Heart left ventricle (tissue), 13 donors: ENCODE results near the gene NSMCE1.

Experiments
- CTCF ChIP-seq, 12 donors: fragments of 200-600 bp; sonication (generic) in 4 of 12; IDR thresholded peaks; one replicate each; pipeline versions ENCODE4 v1.5.0 to v1.8.0; 2018 to 2022; ENCODE audit warnings: antibody characterized with exemption in 12 of 12, mild to moderate bottlenecking in 5 of 12
- POLR2A ChIP-seq, 2 donors: fragments of 450-650 bp; IDR thresholded peaks; one replicate each; pipeline ENCODE4 v1.6.1; 2017; ENCODE audit warnings: antibody characterized with exemption in 2 of 2, mild to moderate bottlenecking in 2 of 2, moderate library complexity in 2 of 2
- donor health status: ischemic (EF 13 %, LVEDD 7.1; RV severe dilation, severe dysfunction).
- donor health status: DM: no; HTN: yes; CAD: no.
- donor health status: DM: no; HTN: no; CAD: no.
- donor health status: ischemic (EF 25% LVEDD 6.9; RV normal size, moderate dysfunction).
- donor health status: ischemic (EF 25% LVEDD 5.7; RV mildly dilated, moderate dysfunction).
- donor health status: ischemic (EF 35%, LVEDD 5.7; RV mildly dilated, moderate dysfunction).
- donor health status: nonischemic (EF 11% LVEDD 7.7; RV severe dilation, severe dysfunction).
- donor health status: DM: yes; HTN: yes; CAD: no.
- donor health status: PGD.
- donor health status: ischemic (EF 29% LVEDD 5.4; RV normal size, mild dysfunction).
- donor health status: nonischemic (EF 23%, LVEDD 6.1; RV moderate dilation, normal function).

- no peak for TF ChIP-seq CTCF (IDR thresholded peaks at IDR 0.05)
- no peak for TF ChIP-seq POLR2A (IDR thresholded peaks at IDR 0.05)
Observed at GRCh38 chr16:27197004-27197403, 71.6 kb downstream of the NSMCE1 start.
